Liver (tissue), 9 donors: ENCODE measurements around the gene ULBP1. TPM values are rescaled to one million over a fixed set of nuclear protein-coding genes. Genes with fewer than 3 reads are reported as not detected.
"Not testable (repeated sequence)": the region's sequence is repeated elsewhere in the genome, so short reads cannot be mapped to it uniquely, and the experiment has no call there.

Source experiments
- DNase-seq: peaks from one replicate; pipeline ENCODE4 v3.0.0-alpha.2; 2017; ENCODE audit warnings: low spot score
- H3K27ac ChIP-seq, 2 donors: one replicate each; pipeline ENCODE4 v1.7.0; 2013; ENCODE audit warnings: inconsistent platforms in 2 of 2, low read length in 2 of 2, control low read depth in 1 of 2, low read depth in 1 of 2, mild to moderate bottlenecking in 1 of 2
- H3K27me3 ChIP-seq, 4 donors: one replicate each; pipeline versions ENCODE4 v1.6.1 to v1.7.0; 2013; ENCODE audit warnings: low read length in 3 of 4, inconsistent platforms in 1 of 4, mild to moderate bottlenecking in 1 of 4, moderate library complexity in 1 of 4; ENCODE audit not compliant: control insufficient read depth in 4 of 4, insufficient read depth in 4 of 4
- H3K36me3 ChIP-seq, 4 donors: one replicate each; pipeline versions ENCODE4 v1.6.1 to v1.7.0; 2013; ENCODE audit warnings: low read length in 3 of 4, mild to moderate bottlenecking in 3 of 4, low read depth in 1 of 4, moderate library complexity in 1 of 4; ENCODE audit not compliant: control insufficient read depth in 4 of 4, insufficient read depth in 3 of 4
- H3K4me1 ChIP-seq, 4 donors: one replicate each; pipeline versions ENCODE4 v1.6.1 to v1.7.0; 2013; ENCODE audit warnings: low read length in 3 of 4, mild to moderate bottlenecking in 3 of 4, moderate library complexity in 1 of 4; ENCODE audit not compliant: control insufficient read depth in 4 of 4, insufficient read depth in 4 of 4
- H3K4me3 ChIP-seq, 3 donors: one replicate each; pipeline versions ENCODE4 v1.6.1 to v1.7.0; 2013; ENCODE audit warnings: low read length in 3 of 3, control low read depth in 1 of 3, low read depth in 1 of 3, mild to moderate bottlenecking in 1 of 3
- H3K9ac ChIP-seq, 2 donors: one replicate each; pipeline ENCODE4 v1.7.0; 2013; ENCODE audit warnings: low read length in 2 of 2, mild to moderate bottlenecking in 2 of 2, moderate library complexity in 2 of 2, control low read depth in 1 of 2, low read depth in 1 of 2
- H3K9me3 ChIP-seq, 4 donors: one replicate each; pipeline versions ENCODE4 v1.6.1 to v1.7.0; 2013; ENCODE audit warnings: low read length in 3 of 4; ENCODE audit not compliant: control insufficient read depth in 4 of 4
- EGR1 ChIP-seq, 2 donors: IDR thresholded peaks; 2 replicates each; pipeline ENCODE4 v1.6.1; 2016 to 2018; ENCODE audit warnings: antibody characterized with exemption in 2 of 2, low read depth in 2 of 2
- FOXA1 ChIP-seq: IDR thresholded peaks from 2 replicates; pipeline ENCODE4 v1.6.1; 2016; ENCODE audit warnings: antibody characterized with exemption
- GABPA ChIP-seq, 2 donors: IDR thresholded peaks in 1 of 2; conservative IDR thresholded peaks in 1 of 2; 2 replicates each; pipeline ENCODE4 v1.6.1; 2016; ENCODE audit warnings: antibody characterized with exemption in 2 of 2, mild to moderate bottlenecking in 1 of 2, moderate library complexity in 1 of 2
- HNF4A ChIP-seq, 2 donors: conservative IDR thresholded peaks; 2 replicates each; pipeline ENCODE4 v1.6.1; 2016; ENCODE audit warnings: antibody characterized with exemption in 2 of 2, mild to moderate bottlenecking in 2 of 2
- HNF4G ChIP-seq: IDR thresholded peaks from 2 replicates; pipeline ENCODE4 v1.6.1; 2016; ENCODE audit warnings: antibody characterized with exemption
- JUND ChIP-seq, 2 donors: IDR thresholded peaks; 2 replicates each; pipeline ENCODE4 v1.6.1; 2016; ENCODE audit warnings: antibody characterized with exemption in 2 of 2
- NR2F2 ChIP-seq: IDR thresholded peaks from 2 replicates; pipeline ENCODE4 v1.6.1; 2016; ENCODE audit warnings: antibody characterized with exemption
- RAD21 ChIP-seq, 2 donors: IDR thresholded peaks; 2 replicates each; pipeline ENCODE4 v1.6.1; 2016; ENCODE audit warnings: antibody characterized with exemption in 2 of 2, mild to moderate bottlenecking in 2 of 2
- RXRA ChIP-seq, 2 donors: IDR thresholded peaks; 2 replicates each; pipeline ENCODE4 v1.6.1; 2017 to 2018; ENCODE audit warnings: antibody characterized with exemption in 2 of 2, mild to moderate bottlenecking in 1 of 2
- SP1 ChIP-seq: IDR thresholded peaks from 2 replicates; pipeline ENCODE4 v1.6.1; 2018; ENCODE audit warnings: antibody characterized with exemption, mild to moderate bottlenecking
- TAF1 ChIP-seq: conservative IDR thresholded peaks from 2 replicates; pipeline ENCODE4 v1.6.1; 2016; ENCODE audit warnings: antibody characterized with exemption, mild to moderate bottlenecking
- YY1 ChIP-seq: IDR thresholded peaks from 2 replicates; pipeline ENCODE4 v1.6.1; 2016; ENCODE audit warnings: antibody characterized with exemption, mild to moderate bottlenecking
- WGBS: extraction: QIAGEN DNeasy Blood & Tissue Kit; methylation state at CpG from one replicate; pipeline ENCODE4 v1.1.7; 2013; 5-methylcytosine and 5-hydroxymethylcytosine counted together
- polyA plus RNA-seq, 2 donors: library from polyadenylated mRNA; stranded (reverse) in 1 of 2; unstranded in 1 of 2; fragments of 200-250 nt in 1 of 2; fragments of >200 nt in 1 of 2; fragmentation: Nextera tagmentation in 1 of 2; extraction: Ambion mirVana in 1 of 2; gene quantifications; one replicate each; pipeline versions ENCODE4 v1.2.1 to v1.2.3, GENCODE V29; 2013 to 2015
- total RNA-seq, 2 donors: library from RNA; depleted of rRNA; stranded (reverse); fragments of >200 nt; gene quantifications; one replicate each; pipeline ENCODE4 v1.2.3, GENCODE V29; 2014
- TF ChIP-seq, protein P1 (sequence below): IDR thresholded peaks from 2 replicates; pipeline ENCODE4 v1.6.1; 2016; ENCODE audit warnings: antibody characterized with exemption, mild to moderate bottlenecking
- TF ChIP-seq, protein P2 (sequence below): IDR thresholded peaks from 2 replicates; pipeline ENCODE4 v1.6.1; 2016; ENCODE audit warnings: antibody characterized with exemption
- TF ChIP-seq, protein P3 (sequence below): IDR thresholded peaks from 2 replicates; pipeline ENCODE4 v1.6.1; 2016; ENCODE audit warnings: antibody characterized with exemption
- TF ChIP-seq, protein P4 (sequence below): fragments of 150-350 bp; IDR thresholded peaks from 2 replicates; pipeline ENCODE4 v1.5.1; 2017; ENCODE audit warnings: improper control_type of control experiment, low read depth, low read length; ENCODE audit not compliant: missing input control
- donor health status: healthy.
- donor health status: healthy.
- donor health status: healthy.
- donor health status: healthy.
- donor health status: healthy.

The ULBP1 gene
- total and polyA plus RNA-seq, 4 donors = under 0.01 to 0.05 (median 0.03) TPM; not detected in 1

DNA sequence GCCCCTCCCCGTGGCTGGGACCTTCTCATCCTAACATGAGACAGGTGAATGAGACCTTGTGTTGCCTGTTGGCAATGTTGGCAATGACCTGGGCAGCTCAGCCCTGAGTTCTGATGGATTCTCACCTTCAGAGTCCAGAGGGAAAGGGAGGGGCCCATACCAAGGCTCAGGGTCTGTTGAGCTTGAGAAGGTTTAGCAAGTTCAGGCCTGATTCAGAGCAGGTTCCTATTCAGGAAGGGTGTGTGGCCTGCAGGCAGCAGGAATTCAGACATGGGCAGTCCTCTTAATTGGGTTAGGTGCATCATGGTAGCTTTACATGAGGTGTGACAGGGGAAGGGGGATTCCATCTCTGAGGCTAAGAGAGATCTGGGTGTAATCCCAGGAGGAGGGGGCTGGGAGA is 16.2 kb upstream of the ULBP1 start:
- not testable (repeated sequence) for H3K4me1 ChIP-seq, H3K9ac ChIP-seq, H3K9me3 ChIP-seq, H3K4me3 ChIP-seq, H3K27ac ChIP-seq, H3K36me3 ChIP-seq, DNase-seq
- H3K27me3 ChIP-seq = peaks cover 0 to 11% (median 2%) of the 10 kb centered on the region in 4 donors
- WGBS = no CpG with 5 or more reads among the region's 1 CpG

DNA sequence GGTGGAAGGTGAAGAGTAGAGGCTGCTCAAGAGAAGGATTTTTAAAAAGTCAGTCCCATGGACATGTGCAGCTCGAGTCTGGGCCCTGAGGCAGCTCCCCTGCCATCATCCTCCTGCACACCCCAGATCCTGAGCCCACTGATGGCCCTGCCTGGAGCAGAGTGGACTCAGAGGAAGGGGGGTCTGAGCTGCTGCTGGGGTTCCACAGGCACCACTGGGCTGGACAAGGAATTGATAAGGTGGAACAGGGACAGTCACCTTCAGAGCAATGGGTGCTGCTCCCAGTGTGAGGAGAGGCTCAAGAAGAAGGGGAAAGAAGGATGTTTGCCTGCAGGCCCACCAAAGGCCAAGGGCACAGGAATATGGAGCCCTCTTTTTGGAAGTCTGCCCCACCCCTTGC is 15.7 kb upstream of the ULBP1 start:
- no peaks in the 10 kb centered on the region for H3K36me3 ChIP-seq
- H3K4me3 ChIP-seq = no peak overlapping the region
- H3K27me3 ChIP-seq = peaks cover 0 to 13% (median 4%) of the 10 kb centered on the region in 4 donors
- H3K9me3 ChIP-seq = no peaks in the 10 kb centered on the region
- no peak for TF ChIP-seq FOXA1
- H3K9ac ChIP-seq = no peak overlapping the region
- WGBS = 82% methylated on average over 1 of the region's 1 CpG
- peaks cover 0 to 8% (median 0%) of the 10 kb centered on the region in 4 donors for H3K4me1 ChIP-seq
- DNase-seq = no peak
- H3K27ac ChIP-seq = no peak overlapping the region

DNA sequence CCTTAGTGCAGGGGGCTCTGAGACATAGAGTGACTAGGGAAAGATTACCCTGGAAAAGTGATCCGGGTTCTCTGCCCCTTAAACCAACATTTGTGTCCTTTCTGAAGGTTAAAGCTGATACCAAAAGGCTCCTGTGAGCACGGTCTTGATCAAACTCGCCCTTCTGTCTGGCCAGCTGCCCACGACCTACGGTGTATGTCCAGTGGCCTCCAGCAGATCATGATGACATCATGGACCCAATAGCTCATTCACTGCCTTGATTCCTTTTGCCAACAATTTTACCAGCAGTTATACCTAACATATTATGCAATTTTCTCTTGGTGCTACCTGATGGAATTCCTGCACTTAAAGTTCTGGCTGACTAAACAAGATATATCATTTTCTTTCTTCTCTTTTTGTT is 15.1 kb upstream of the ULBP1 start:
- Histone ChIP-seq H3K27ac (no peak overlapping the region), H3K9ac (no peak overlapping the region), H3K4me3 (no peak overlapping the region), H3K36me3 (no peaks in the 10 kb centered on the region), H3K9me3 (no peaks in the 10 kb centered on the region), H3K4me1 (peaks cover 0 to 8% (median 0%) of the 10 kb centered on the region in 4 donors), H3K27me3 (peaks cover 0 to 14% (median 4%) of the 10 kb centered on the region in 4 donors)
- TF ChIP-seq FOXA1 (no peak), RXRA (IDR thresholded peaks at IDR 0.05) (no peak), HNF4G (no peak), EGR1 (IDR thresholded peaks at IDR 0.05; ENCODE audit: low read depth in 2 of 2) (no peak), NR2F2 (no peak), HNF4A (conservative IDR thresholded peaks at IDR 0.05) (no peak), GABPA (IDR thresholded peaks at IDR 0.05 in 1 of 2, conservative IDR thresholded peaks at IDR 0.05 in 1 of 2) (no peak), SP1 (no peak), YY1 (no peak), TAF1 (no peak), RAD21 (IDR thresholded peaks at IDR 0.05) (no peak), JUND (IDR thresholded peaks at IDR 0.05) (no peak)
- TF ChIP-seq, protein P1, sequence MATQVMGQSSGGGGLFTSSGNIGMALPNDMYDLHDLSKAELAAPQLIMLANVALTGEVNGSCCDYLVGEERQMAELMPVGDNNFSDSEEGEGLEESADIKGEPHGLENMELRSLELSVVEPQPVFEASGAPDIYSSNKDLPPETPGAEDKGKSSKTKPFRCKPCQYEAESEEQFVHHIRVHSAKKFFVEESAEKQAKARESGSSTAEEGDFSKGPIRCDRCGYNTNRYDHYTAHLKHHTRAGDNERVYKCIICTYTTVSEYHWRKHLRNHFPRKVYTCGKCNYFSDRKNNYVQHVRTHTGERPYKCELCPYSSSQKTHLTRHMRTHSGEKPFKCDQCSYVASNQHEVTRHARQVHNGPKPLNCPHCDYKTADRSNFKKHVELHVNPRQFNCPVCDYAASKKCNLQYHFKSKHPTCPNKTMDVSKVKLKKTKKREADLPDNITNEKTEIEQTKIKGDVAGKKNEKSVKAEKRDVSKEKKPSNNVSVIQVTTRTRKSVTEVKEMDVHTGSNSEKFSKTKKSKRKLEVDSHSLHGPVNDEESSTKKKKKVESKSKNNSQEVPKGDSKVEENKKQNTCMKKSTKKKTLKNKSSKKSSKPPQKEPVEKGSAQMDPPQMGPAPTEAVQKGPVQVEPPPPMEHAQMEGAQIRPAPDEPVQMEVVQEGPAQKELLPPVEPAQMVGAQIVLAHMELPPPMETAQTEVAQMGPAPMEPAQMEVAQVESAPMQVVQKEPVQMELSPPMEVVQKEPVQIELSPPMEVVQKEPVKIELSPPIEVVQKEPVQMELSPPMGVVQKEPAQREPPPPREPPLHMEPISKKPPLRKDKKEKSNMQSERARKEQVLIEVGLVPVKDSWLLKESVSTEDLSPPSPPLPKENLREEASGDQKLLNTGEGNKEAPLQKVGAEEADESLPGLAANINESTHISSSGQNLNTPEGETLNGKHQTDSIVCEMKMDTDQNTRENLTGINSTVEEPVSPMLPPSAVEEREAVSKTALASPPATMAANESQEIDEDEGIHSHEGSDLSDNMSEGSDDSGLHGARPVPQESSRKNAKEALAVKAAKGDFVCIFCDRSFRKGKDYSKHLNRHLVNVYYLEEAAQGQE = no peak
- TF ChIP-seq, protein P2, sequence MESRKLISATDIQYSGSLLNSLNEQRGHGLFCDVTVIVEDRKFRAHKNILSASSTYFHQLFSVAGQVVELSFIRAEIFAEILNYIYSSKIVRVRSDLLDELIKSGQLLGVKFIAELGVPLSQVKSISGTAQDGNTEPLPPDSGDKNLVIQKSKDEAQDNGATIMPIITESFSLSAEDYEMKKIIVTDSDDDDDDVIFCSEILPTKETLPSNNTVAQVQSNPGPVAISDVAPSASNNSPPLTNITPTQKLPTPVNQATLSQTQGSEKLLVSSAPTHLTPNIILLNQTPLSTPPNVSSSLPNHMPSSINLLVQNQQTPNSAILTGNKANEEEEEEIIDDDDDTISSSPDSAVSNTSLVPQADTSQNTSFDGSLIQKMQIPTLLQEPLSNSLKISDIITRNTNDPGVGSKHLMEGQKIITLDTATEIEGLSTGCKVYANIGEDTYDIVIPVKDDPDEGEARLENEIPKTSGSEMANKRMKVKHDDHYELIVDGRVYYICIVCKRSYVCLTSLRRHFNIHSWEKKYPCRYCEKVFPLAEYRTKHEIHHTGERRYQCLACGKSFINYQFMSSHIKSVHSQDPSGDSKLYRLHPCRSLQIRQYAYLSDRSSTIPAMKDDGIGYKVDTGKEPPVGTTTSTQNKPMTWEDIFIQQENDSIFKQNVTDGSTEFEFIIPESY = no peak
- TF ChIP-seq, protein P3, sequence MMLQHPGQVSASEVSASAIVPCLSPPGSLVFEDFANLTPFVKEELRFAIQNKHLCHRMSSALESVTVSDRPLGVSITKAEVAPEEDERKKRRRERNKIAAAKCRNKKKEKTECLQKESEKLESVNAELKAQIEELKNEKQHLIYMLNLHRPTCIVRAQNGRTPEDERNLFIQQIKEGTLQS = no peak
- TF ChIP-seq, protein P4, sequence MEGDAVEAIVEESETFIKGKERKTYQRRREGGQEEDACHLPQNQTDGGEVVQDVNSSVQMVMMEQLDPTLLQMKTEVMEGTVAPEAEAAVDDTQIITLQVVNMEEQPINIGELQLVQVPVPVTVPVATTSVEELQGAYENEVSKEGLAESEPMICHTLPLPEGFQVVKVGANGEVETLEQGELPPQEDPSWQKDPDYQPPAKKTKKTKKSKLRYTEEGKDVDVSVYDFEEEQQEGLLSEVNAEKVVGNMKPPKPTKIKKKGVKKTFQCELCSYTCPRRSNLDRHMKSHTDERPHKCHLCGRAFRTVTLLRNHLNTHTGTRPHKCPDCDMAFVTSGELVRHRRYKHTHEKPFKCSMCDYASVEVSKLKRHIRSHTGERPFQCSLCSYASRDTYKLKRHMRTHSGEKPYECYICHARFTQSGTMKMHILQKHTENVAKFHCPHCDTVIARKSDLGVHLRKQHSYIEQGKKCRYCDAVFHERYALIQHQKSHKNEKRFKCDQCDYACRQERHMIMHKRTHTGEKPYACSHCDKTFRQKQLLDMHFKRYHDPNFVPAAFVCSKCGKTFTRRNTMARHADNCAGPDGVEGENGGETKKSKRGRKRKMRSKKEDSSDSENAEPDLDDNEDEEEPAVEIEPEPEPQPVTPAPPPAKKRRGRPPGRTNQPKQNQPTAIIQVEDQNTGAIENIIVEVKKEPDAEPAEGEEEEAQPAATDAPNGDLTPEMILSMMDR = no peak
- WGBS = 82% methylated on average over 5 of the region's 5 CpGs
- DNase-seq = no peak
